GM19467 (cell line): ENCODE results near the gene EDDM3A.
A peak's percentile ranks its signal among the peaks of the same experiment; 100 is the strongest.

Experiments used
- ATAC-seq: cut with Tn5 transposase; IDR thresholded peaks from one replicate; pipeline ENCODE4 v1.9.1; 2021; ENCODE audit warnings: mild to moderate bottlenecking, moderate library complexity; ENCODE audit not compliant: unreplicated experiment

EDDM3A gene

DNA sequence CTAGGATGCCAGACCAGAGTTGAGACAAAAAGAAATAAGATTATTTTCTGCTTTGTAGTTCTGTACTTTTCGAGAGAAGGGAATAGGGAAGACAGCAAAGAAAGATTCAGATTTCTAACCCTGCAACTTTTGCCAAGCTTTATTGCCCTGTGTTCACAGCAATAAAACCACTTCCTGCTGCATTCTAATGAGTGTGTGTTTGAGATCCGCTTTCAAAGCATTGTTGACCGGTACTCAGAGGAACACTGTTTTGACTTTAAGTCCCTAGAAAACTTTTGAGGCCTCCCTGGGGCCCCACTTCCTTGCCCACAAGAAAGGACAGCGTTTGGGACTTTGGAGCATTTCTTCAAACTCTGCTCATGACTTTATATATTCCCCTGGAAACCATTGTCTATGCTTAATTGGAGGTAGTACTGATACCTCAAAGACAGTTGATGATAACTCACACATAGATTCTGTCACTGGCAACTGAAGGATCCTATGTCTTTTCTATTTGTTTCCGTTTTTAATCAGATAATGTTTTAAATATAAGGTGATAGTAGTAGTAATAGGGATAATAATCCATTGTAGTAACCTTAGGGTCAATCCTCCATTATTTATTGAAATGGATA lies 36.7 kb downstream of the EDDM3A start:
- peak; percentile 56 for ATAC-seq

DNA sequence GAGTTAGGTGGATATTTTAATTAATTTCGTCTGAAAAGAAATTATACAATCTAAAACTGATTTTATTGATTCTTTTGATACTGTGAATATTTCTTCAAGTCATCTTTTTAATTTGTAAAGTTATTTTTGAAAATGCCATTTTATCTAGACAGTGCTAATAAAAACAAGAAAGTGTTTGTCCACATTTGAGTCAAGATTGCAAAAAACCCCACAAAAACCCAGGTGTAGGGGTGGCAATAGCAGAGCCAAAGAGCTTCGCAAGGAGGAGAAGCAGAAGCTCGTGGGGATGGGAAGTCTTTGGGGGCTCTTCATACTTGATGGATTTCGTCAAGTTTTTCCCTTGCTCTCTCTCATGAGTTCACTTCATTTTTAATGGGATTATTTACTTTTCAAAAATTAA lies 41.3 kb downstream of the EDDM3A start:
- no peak for ATAC-seq

DNA sequence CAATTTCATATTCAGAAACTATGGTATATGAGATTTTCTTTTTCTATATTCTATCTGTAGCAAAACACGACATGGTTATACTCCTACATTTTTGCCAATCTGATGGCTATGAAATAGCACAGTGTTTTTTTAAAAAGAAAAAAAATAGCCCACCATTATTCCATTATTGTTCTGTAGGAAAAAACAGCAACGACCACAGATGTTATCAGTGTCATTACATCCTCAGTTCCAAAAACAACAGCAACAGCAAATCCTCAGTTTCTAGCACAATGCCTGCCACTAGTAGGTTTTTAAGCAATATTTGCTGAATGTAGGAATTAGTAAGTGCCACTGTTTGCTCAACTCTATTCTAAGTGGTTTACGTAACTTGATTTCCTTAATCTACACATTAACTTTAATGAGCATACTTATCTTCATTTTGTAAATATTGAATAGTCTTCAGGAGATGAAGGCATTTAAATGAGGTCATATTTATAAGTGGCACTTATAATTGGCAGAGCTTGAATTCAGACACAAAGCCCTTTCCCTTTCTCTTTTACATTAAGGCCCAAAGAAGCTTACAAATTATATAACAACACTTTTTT lies 43.6 kb downstream of the EDDM3A start:
- no peak for ATAC-seq

DNA sequence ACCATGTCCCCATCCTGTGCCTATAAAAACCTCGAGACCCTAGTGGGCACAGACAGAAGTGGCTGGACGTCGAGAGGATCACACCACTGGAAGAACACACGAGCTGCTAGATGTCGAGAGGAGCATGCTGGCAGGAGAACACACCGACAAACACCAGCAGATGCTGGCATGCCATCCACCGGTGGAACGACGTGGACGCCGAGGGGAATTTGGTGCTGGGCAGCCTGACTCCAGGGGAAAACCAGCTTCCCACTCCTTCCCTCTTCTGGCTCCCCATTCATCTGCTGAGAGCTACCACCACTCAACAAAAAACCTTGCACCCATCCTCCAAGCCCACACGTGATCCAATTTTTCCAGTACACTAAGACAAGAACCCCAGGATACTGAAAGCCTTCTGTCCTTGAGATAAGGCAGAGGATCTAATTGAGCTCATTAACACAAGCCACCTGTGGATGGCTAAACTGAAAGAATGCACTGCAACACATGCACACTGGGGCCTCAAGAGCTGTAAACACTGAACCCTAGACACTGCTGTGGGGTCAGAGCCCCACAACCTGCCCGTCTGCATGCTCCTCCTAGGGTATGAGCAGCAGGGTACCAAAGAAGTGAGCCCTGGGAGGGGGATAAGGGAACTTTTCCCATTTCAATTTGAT lies 44.9 kb downstream of the EDDM3A start:
- no peak for ATAC-seq

DNA sequence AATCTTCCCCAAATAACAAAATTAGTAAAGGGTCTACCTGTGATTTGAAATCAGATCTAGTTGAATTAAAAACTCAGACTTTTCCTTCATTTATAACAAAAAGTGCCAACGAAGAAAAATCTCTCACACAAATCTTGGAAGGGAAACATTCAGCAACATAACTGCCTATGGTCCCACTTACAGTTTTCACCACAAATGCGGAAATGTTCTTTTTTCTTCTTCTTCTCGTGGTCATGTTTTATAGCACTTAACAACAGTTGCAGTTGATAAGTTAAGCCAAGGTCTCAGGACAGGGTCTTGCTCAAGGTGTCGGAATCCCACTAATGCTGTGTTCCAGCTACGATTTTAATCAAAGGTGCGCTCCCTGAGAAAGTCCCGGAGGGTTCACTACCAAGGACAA lies 45.5 kb downstream of the EDDM3A start:
- no peak for ATAC-seq

DNA sequence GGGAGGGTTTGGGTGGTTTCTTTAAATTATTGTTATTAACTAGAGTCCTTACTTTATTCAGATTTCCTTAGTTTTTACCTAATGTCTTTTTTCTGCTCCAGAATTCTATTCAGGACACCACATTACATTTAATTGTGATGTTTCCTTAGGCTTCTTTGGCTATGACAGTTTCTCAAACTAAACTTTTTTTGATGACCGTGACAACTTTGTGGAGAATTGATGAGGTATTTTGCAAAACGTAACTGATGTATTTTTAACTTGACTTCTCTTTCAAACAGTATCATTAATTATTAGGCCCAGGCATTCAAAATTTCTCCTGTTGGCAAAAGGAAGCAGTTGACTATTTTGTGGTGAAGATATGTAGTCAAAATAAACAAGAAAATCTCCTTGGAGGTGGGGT lies 45.9 kb downstream of the EDDM3A start:
- ATAC-seq, result no peak

DNA sequence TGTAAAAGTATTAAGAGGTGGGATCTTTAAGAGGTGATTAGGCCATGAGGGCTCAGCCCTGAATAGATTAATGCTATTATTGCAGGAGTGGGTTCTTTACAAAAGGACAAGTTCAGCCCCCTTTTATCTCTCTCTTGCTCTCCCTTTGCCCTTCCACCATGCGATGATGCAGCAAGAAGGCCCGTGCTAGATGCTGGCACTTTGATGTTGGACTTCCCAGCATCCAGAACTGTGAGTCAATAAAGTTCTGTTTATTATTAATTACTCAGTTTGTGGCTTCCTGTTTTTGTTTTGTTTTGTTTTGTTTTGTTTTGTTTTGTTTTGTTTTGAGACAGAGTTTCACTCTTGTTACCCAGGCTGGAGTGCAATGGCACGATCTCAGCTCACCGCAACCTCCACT lies 46.9 kb downstream of the EDDM3A start:
- no peak for ATAC-seq

DNA sequence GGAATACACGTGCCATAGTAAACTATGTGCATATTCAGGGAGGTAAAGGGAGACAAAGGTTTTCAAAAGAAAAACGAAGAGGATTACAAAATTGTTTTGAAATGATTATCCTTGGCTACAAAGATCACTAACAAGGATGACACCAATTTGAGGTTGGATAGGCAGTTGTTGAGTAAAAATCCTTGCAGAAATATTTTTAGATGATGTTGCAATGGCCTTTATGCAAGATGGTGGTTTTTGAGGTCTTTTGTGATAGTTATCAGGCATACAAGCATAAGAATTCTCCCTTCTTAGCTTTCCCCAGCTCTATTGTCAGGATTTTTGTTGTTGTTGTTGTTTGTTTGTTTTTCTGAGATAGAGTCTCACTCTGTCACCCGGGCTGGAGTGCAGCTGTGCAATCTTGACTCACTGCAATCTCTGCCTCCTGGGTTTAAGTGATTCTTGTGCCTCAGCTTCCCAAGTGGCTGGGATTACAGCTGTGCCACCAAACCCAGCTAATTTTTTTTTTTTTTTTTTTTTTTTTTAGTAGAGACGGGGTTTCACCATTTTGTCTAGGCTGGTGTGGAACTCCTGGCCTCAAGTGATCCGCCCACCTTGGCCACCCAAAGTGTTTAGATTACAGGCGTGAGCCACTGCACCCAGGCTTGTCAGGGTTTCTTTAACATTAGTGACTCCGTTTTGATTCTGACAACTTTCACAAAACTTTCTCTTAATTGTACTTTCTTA lies 49.1 kb downstream of the EDDM3A start:
- ATAC-seq, result no peak

DNA sequence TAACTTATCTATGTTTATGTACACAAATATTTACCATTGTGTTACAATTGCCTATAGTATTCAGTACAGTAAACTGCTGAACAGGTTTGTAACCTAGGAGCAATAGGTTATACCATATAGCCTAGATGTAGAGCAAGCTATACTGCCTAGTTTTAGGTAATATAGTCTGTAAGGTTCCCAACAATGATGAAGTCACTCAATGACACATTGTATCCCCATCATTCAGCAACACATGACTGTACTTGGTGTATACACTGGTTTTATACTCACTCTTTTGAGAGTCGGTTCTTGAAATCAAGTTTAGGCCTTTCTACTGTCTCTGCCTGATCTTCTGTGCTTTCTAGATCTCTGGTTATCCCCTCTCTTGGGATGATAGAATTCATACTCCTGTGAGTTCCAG lies 51.5 kb downstream of the EDDM3A start:
- no peak for ATAC-seq
